Measurements from ENCODE around the gene P3R3URF. TPM values are rescaled to one million over a fixed set of nuclear protein-coding genes. Genes with fewer than 3 reads are reported as not detected.
"Not testable (repeated sequence)": the region's sequence is repeated elsewhere in the genome, so short reads cannot be mapped to it uniquely, and the experiment has no call there.

The P3R3URF gene
- polyA plus RNA-seq, result not detected

GRCh38 chr1:46176211-46176865 lies at the start of gene P3R3URF:
TSS of gene P3R3URF (minus strand) at chr1:46176488. CDS start at chr1:46176471, 17 bp downstream.
- H3K27me3 Mint-ChIP-seq, result no peaks in the 10 kb centered on the region
- H3K4me1 Mint-ChIP-seq, result peaks cover 7 to 9% (median 8%) of the 10 kb centered on the region in 3 donors
- no peaks in the 10 kb centered on the region for H3K36me3 Mint-ChIP-seq
- H3K9me3 Mint-ChIP-seq, result no peaks in the 10 kb centered on the region
- peak within 1 kb of the TSS in 1 of 3 donors; percentile 26 for H3K27ac Mint-ChIP-seq
- no peak within 1 kb of the TSS for H3K4me3 Mint-ChIP-seq

GRCh38 chr1:46224966-46225365 lies 48.7 kb upstream of the P3R3URF start:
- peaks cover 4 to 5% (median 4%) of the 10 kb centered on the region in 3 donors for H3K4me1 Mint-ChIP-seq
- H3K27me3 Mint-ChIP-seq, result peaks cover 4% of the 10 kb centered on the region

GRCh38 chr1:46223472-46223943 lies 47.2 kb upstream of the P3R3URF start:
- H3K27ac Mint-ChIP-seq, result no peak overlapping the region
- H3K36me3 Mint-ChIP-seq, result no peaks in the 10 kb centered on the region
- no peaks in the 10 kb centered on the region for H3K9me3 Mint-ChIP-seq
- H3K27me3 Mint-ChIP-seq, result peaks cover 4% of the 10 kb centered on the region
- H3K4me1 Mint-ChIP-seq, result peaks cover 1 to 5% (median 4%) of the 10 kb centered on the region in 3 donors
- no peak overlapping the region for H3K4me3 Mint-ChIP-seq

More at GRCh38 chr1:46224966-46225365, 48.7 kb upstream of the P3R3URF start:
- Mint-ChIP-seq H3K4me3 (no peak overlapping the region), H3K9me3 (no peaks in the 10 kb centered on the region), H3K36me3 (no peaks in the 10 kb centered on the region), H3K27ac (no peak overlapping the region)

- H3K9me3 Mint-ChIP-seq, H3K4me1 Mint-ChIP-seq, H3K36me3 Mint-ChIP-seq, H3K27me3 Mint-ChIP-seq, H3K4me3 Mint-ChIP-seq, H3K27ac Mint-ChIP-seq: not testable (repeated sequence)
Measured at GRCh38 chr1:46223055-46223454, 46.8 kb upstream of the P3R3URF start.

GRCh38 chr1:46221749-46222148 lies 45.5 kb upstream of the P3R3URF start:
- Mint-ChIP-seq H3K9me3 (peaks cover 0 to under 1% (median 0%) of the 10 kb centered on the region in 3 donors), H3K27me3 (peaks cover 6% of the 10 kb centered on the region), H3K36me3 (no peaks in the 10 kb centered on the region), H3K4me3 (no peak overlapping the region), H3K27ac (no peak overlapping the region), H3K4me1 (peaks cover 0 to 5% (median 4%) of the 10 kb centered on the region in 3 donors)

- Mint-ChIP-seq H3K27ac (no peak overlapping the region), H3K36me3 (no peaks in the 10 kb centered on the region), H3K9me3 (peaks cover 0 to 3% (median 0%) of the 10 kb centered on the region in 3 donors), H3K4me1 (peaks cover 0 to 5% (median 4%) of the 10 kb centered on the region in 3 donors), H3K4me3 (no peak overlapping the region), H3K27me3 (peaks cover 6% of the 10 kb centered on the region)
Measured at GRCh38 chr1:46220808-46221207, 44.5 kb upstream of the P3R3URF start.

GRCh38 chr1:46219551-46220520 lies 43.5 kb upstream of the P3R3URF start:
- H3K9me3 Mint-ChIP-seq, result peaks cover 0 to 3% (median 0%) of the 10 kb centered on the region in 3 donors
- H3K27ac Mint-ChIP-seq, result no peak overlapping the region
- no peaks in the 10 kb centered on the region for H3K36me3 Mint-ChIP-seq
- H3K27me3 Mint-ChIP-seq, result peaks cover 7% of the 10 kb centered on the region
- H3K4me1 Mint-ChIP-seq, result peaks cover 0 to 5% (median 4%) of the 10 kb centered on the region in 3 donors
- H3K4me3 Mint-ChIP-seq, result no peak overlapping the region

GRCh38 chr1:46218443-46218842 lies 42.2 kb upstream of the P3R3URF start:
- H3K4me1 Mint-ChIP-seq, result peaks cover 0 to 2% (median 1%) of the 10 kb centered on the region in 3 donors
- H3K9me3 Mint-ChIP-seq, result peaks cover 0 to 3% (median 0%) of the 10 kb centered on the region in 3 donors
- H3K27me3 Mint-ChIP-seq, result peaks cover 7% of the 10 kb centered on the region
- H3K36me3 Mint-ChIP-seq, result no peaks in the 10 kb centered on the region
- no peak overlapping the region for H3K4me3 Mint-ChIP-seq
- H3K27ac Mint-ChIP-seq, result no peak overlapping the region

- Mint-ChIP-seq H3K9me3 (peaks cover 0 to 3% (median 0%) of the 10 kb centered on the region in 3 donors), H3K4me1 (no peaks in the 10 kb centered on the region), H3K27me3 (peaks cover 3% of the 10 kb centered on the region), H3K27ac (no peak overlapping the region), H3K4me3 (no peak overlapping the region), H3K36me3 (no peaks in the 10 kb centered on the region)
Measured at GRCh38 chr1:46215504-46215903, 39.2 kb upstream of the P3R3URF start.

GRCh38 chr1:46211051-46211450 lies 34.8 kb upstream of the P3R3URF start:
- Mint-ChIP-seq H3K4me1 (no peaks in the 10 kb centered on the region), H3K4me3 (no peak overlapping the region), H3K9me3 (no peaks in the 10 kb centered on the region), H3K27me3 (peaks cover 4% of the 10 kb centered on the region), H3K27ac (no peak overlapping the region), H3K36me3 (no peaks in the 10 kb centered on the region)

- H3K4me3 Mint-ChIP-seq, result no peak overlapping the region
- no peaks in the 10 kb centered on the region for H3K9me3 Mint-ChIP-seq
- H3K36me3 Mint-ChIP-seq, result no peaks in the 10 kb centered on the region
- peaks cover 4% of the 10 kb centered on the region for H3K27me3 Mint-ChIP-seq
- H3K27ac Mint-ChIP-seq, result no peak overlapping the region
- no peaks in the 10 kb centered on the region for H3K4me1 Mint-ChIP-seq
Measured at GRCh38 chr1:46210561-46210960, 34.3 kb upstream of the P3R3URF start.

GRCh38 chr1:46206399-46206798 lies 30.1 kb upstream of the P3R3URF start:
- Mint-ChIP-seq H3K27me3 (peaks cover 11% of the 10 kb centered on the region), H3K4me1 (peaks cover 4% of the 10 kb centered on the region in 3 donors), H3K4me3 (no peak overlapping the region), H3K36me3 (peaks cover 2% of the 10 kb centered on the region), H3K9me3 (no peaks in the 10 kb centered on the region), H3K27ac (no peak overlapping the region)

GRCh38 chr1:46205791-46206190 lies 29.5 kb upstream of the P3R3URF start:
- H3K4me3 Mint-ChIP-seq, result peak overlapping the region in 1 of 4 donors; percentile 3

GRCh38 chr1:46205141-46205540 lies 28.9 kb upstream of the P3R3URF start:
- H3K4me3 Mint-ChIP-seq, result peak overlapping the region in 1 of 4 donors; percentile 75
- H3K4me1 Mint-ChIP-seq, result peaks cover 4 to 6% (median 4%) of the 10 kb centered on the region in 3 donors
- peaks cover 11% of the 10 kb centered on the region for H3K27me3 Mint-ChIP-seq
- peaks cover 2% of the 10 kb centered on the region for H3K36me3 Mint-ChIP-seq
- H3K27ac Mint-ChIP-seq, result no peak overlapping the region
- H3K9me3 Mint-ChIP-seq, result no peaks in the 10 kb centered on the region

More at GRCh38 chr1:46205791-46206190, 29.5 kb upstream of the P3R3URF start:
- peaks cover 4% of the 10 kb centered on the region in 3 donors for H3K4me1 Mint-ChIP-seq
- H3K9me3 Mint-ChIP-seq, result no peaks in the 10 kb centered on the region
- peaks cover 2% of the 10 kb centered on the region for H3K36me3 Mint-ChIP-seq
- no peak overlapping the region for H3K27ac Mint-ChIP-seq
- H3K27me3 Mint-ChIP-seq, result peaks cover 11% of the 10 kb centered on the region

GRCh38 chr1:46204406-46204742 lies 28.1 kb upstream of the P3R3URF start:
- Mint-ChIP-seq H3K27ac (no peak overlapping the region), H3K9me3 (no peaks in the 10 kb centered on the region), H3K4me3 (peak overlapping the region in 1 of 4 donors; percentile 13), H3K36me3 (peaks cover 2% of the 10 kb centered on the region), H3K27me3 (peaks cover 11% of the 10 kb centered on the region), H3K4me1 (peaks cover 4 to 9% (median 6%) of the 10 kb centered on the region in 3 donors)
